Renal cortex interstitium (tissue), 11 donors: ENCODE data around the gene S1PR4. TPM values are rescaled to one million over a fixed set of nuclear protein-coding genes. Genes with fewer than 3 reads are reported as not detected.
"Not testable (repeated sequence)": the region's sequence is repeated elsewhere in the genome, so short reads cannot be mapped to it uniquely, and the experiment has no call there.

Experiments
- DNase-seq, 11 donors: peaks; one replicate each; pipeline ENCODE4 v3.0.0-alpha.2; 2013; ENCODE audit warnings: low read depth in 9 of 11, low spot score in 4 of 11; ENCODE audit errors: extremely low read depth in 1 of 11
- polyA plus RNA-seq, 3 donors: library from polyadenylated mRNA; unstranded; fragments of 120-200 nt; gene quantifications; one replicate each; pipeline ENCODE4 v1.2.1, GENCODE V29; 2013; ENCODE audit not compliant: insufficient read length in 3 of 3

The S1PR4 gene
- polyA plus RNA-seq, 3 donors, result 0.28 to 0.56 (median 0.34) TPM

- no peak for DNase-seq
These were observed 11.3 kb downstream of the S1PR4 start for GRCh38 chr19:3189702-3190469.

GRCh38 chr19:3190470-3190770 is 11.9 kb downstream of the S1PR4 start:
- no peak for DNase-seq

- DNase-seq, result no peak
These were observed 12.6 kb downstream of the S1PR4 start for GRCh38 chr19:3190921-3191805.

GRCh38 chr19:3191806-3192104 is 13.2 kb downstream of the S1PR4 start:
- DNase-seq, result not testable (repeated sequence)

- no peak for DNase-seq
These were observed 13.7 kb downstream of the S1PR4 start for GRCh38 chr19:3192228-3192635.

GRCh38 chr19:3192684-3193083 is 14.1 kb downstream of the S1PR4 start:
- no peak for DNase-seq

GRCh38 chr19:3193256-3194105 is 14.9 kb downstream of the S1PR4 start:
- no peak for DNase-seq

GRCh38 chr19:3194106-3195087 is 15.8 kb downstream of the S1PR4 start:
- DNase-seq, result no peak

GRCh38 chr19:3196064-3196932 is 17.7 kb downstream of the S1PR4 start:
- DNase-seq, result no peak

GRCh38 chr19:3196933-3197205 is 18.3 kb downstream of the S1PR4 start:
- DNase-seq, result no peak

GRCh38 chr19:3198901-3199700 is 20.5 kb downstream of the S1PR4 start:
- no peak for DNase-seq

GRCh38 chr19:3201072-3201700 is 22.6 kb downstream of the S1PR4 start:
- DNase-seq, result no peak

- no peak for DNase-seq
These were observed 23.3 kb downstream of the S1PR4 start for GRCh38 chr19:3201911-3202310.

GRCh38 chr19:3202346-3202745 is 23.8 kb downstream of the S1PR4 start:
- no peak for DNase-seq

GRCh38 chr19:3202895-3203294 is 24.3 kb downstream of the S1PR4 start:
- DNase-seq, result not testable (repeated sequence)

- DNase-seq, result no peak
These were observed 25.5 kb downstream of the S1PR4 start for GRCh38 chr19:3203805-3204645.
